Measurements from ENCODE around the gene MED27. TPM values are rescaled to one million over a fixed set of nuclear protein-coding genes. Genes with fewer than 3 reads are reported as not detected.

The MED27 gene
- total RNA-seq, 1 donor from 2014 or later: 10.5 TPM

GRCh38 chr9:131823701-131824146 lies 255.9 kb downstream of the MED27 start:
- no peak for FAIRE-seq
- DNase-seq (ENCODE audit: low read depth): no peak

DNA sequence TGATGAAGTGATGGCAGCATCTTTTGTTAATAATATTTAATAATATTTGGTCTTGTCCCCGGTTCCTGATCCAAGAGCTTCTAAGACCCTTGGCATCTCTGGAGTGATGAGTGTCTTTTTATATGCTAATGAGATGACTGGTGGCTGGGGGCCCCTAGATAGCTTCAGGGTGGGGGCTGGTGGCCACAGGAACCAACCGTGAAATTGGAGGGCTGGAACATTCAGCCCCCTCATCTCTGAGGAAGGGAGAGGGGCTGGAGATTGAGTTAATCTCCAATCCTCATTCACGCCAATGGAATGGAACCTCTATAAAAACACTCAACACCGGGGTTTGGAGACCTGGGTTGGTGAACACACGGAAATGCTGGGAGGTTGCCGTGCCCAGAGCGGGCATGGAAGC lies 261.6 kb downstream of the MED27 start:
- Histone ChIP-seq H3K27me3 (ENCODE audit: control insufficient read depth, insufficient read depth, low read length) (peaks cover 9% of the 10 kb centered on the region), H3K4me3 (ENCODE audit: low read depth, low read length) (no peak overlapping the region), H3K36me3 (ENCODE audit: control insufficient read depth, insufficient read depth, low read length) (no peaks in the 10 kb centered on the region)
- FAIRE-seq: no peak
- DNase-seq (ENCODE audit: low read depth): no peak
- no peak for TF ChIP-seq CTCF (IDR thresholded peaks at IDR 0.05; ENCODE audit: insufficient read depth, low read length, severe bottlenecking)

More at GRCh38 chr9:131823701-131824146, 255.9 kb downstream of the MED27 start:
- no peak overlapping the region for H3K4me3 ChIP-seq (ENCODE audit: low read depth, low read length)
- no peaks in the 10 kb centered on the region for H3K36me3 ChIP-seq (ENCODE audit: control insufficient read depth, insufficient read depth, low read length)
- TF ChIP-seq CTCF (IDR thresholded peaks at IDR 0.05; ENCODE audit: insufficient read depth, low read length, severe bottlenecking): no peak
- H3K27me3 ChIP-seq (ENCODE audit: control insufficient read depth, insufficient read depth, low read length): peaks cover 9% of the 10 kb centered on the region

GRCh38 chr9:131817627-131818026 lies 262.0 kb downstream of the MED27 start:
- Histone ChIP-seq H3K27me3 (ENCODE audit: control insufficient read depth, insufficient read depth, low read length) (peaks cover 8% of the 10 kb centered on the region), H3K4me3 (ENCODE audit: low read depth, low read length) (no peak overlapping the region), H3K36me3 (ENCODE audit: control insufficient read depth, insufficient read depth, low read length) (no peaks in the 10 kb centered on the region)
- DNase-seq (ENCODE audit: low read depth) (no peak), FAIRE-seq (no peak)
- no peak for TF ChIP-seq CTCF (IDR thresholded peaks at IDR 0.05; ENCODE audit: insufficient read depth, low read length, severe bottlenecking)

GRCh38 chr9:131817073-131817472 lies 262.6 kb downstream of the MED27 start:
- H3K4me3 ChIP-seq (ENCODE audit: low read depth, low read length): no peak overlapping the region
- DNase-seq (ENCODE audit: low read depth): no peak
- no peak for TF ChIP-seq CTCF (IDR thresholded peaks at IDR 0.05; ENCODE audit: insufficient read depth, low read length, severe bottlenecking)
- peaks cover 8% of the 10 kb centered on the region for H3K27me3 ChIP-seq (ENCODE audit: control insufficient read depth, insufficient read depth, low read length)
- H3K36me3 ChIP-seq (ENCODE audit: control insufficient read depth, insufficient read depth, low read length): no peaks in the 10 kb centered on the region
- no peak for FAIRE-seq

GRCh38 chr9:131815970-131816873 lies 263.4 kb downstream of the MED27 start:
- H3K36me3 ChIP-seq (ENCODE audit: control insufficient read depth, insufficient read depth, low read length): no peaks in the 10 kb centered on the region
- FAIRE-seq: no peak
- no peak for TF ChIP-seq CTCF (IDR thresholded peaks at IDR 0.05; ENCODE audit: insufficient read depth, low read length, severe bottlenecking)
- peaks cover 8% of the 10 kb centered on the region for H3K27me3 ChIP-seq (ENCODE audit: control insufficient read depth, insufficient read depth, low read length)
- DNase-seq (ENCODE audit: low read depth): no peak
- no peak overlapping the region for H3K4me3 ChIP-seq (ENCODE audit: low read depth, low read length)
